SJCRH30 (cell line): ENCODE measurements around the gene KRTCAP2. TPM values are rescaled to one million over a fixed set of nuclear protein-coding genes. Genes with fewer than 3 reads are reported as not detected.

ENCODE experiments used
- total RNA-seq: library from RNA; depleted of rRNA; stranded (reverse); fragments of >200 nt; shearing (Covaris generic); gene quantifications from 2 replicates; pipeline ENCODE4 v1.2.3, GENCODE V29; 2014; rRNA removed

KRTCAP2 gene
- total RNA-seq, 1 experiment from 2014 or later, result 90.9 TPM

Other genes starting within 250 kb of the KRTCAP2 start
- gene PMVK, start 236.6 kb downstream of the KRTCAP2 start, total RNA-seq, result 4.6 and 4.9 TPM in 2 replicates
- gene PBXIP1, start 217.2 kb downstream of the KRTCAP2 start, total RNA-seq, result 40.2 TPM in 2 replicates
- 29.4 and 29.8 TPM in 2 replicates for gene PYGO2, start 211.5 kb downstream of the KRTCAP2 start, total RNA-seq
- 102 and 110 TPM in 2 replicates for gene SHC1, start 202.6 kb downstream of the KRTCAP2 start, total RNA-seq
- 299 and 303 TPM in 2 replicates for gene CKS1B, start 198.6 kb downstream of the KRTCAP2 start, total RNA-seq
- 25.6 and 28.0 TPM in 2 replicates for gene FLAD1, start 190.0 kb downstream of the KRTCAP2 start, total RNA-seq
- not detected in 2 replicates for gene LENEP, start 179.7 kb downstream of the KRTCAP2 start, total RNA-seq
- 4.8 and 5.6 TPM in 2 replicates for gene ZBTB7B, start 170.5 kb downstream of the KRTCAP2 start, total RNA-seq
- not detected in 2 replicates for gene DCST2, start 139.5 kb downstream of the KRTCAP2 start, total RNA-seq
- gene DCST1, start 139.5 kb downstream of the KRTCAP2 start, total RNA-seq, result not detected in 2 replicates
- 16.9 and 18.3 TPM in 2 replicates for gene ADAM15, start 122.0 kb downstream of the KRTCAP2 start, total RNA-seq
- gene EFNA4, start 109.6 kb downstream of the KRTCAP2 start, total RNA-seq, result 15.3 and 17.8 TPM in 2 replicates
- 3.5 and 4.2 TPM in 2 replicates for gene EFNA3, start 94.5 kb downstream of the KRTCAP2 start, total RNA-seq
- gene EFNA1, start 45.4 kb downstream of the KRTCAP2 start, total RNA-seq, result 1.8 and 2.2 TPM in 2 replicates
- 12.9 and 14.8 TPM in 2 replicates for gene SLC50A1, start 37.5 kb downstream of the KRTCAP2 start, total RNA-seq
- 16.1 and 16.8 TPM in 2 replicates for gene DPM3, start 32.8 kb downstream of the KRTCAP2 start, total RNA-seq
- gene TRIM46, start 545 bp upstream of the KRTCAP2 start, total RNA-seq, result 0.79 and 1.0 TPM in 2 replicates
- 4.1 and 4.5 TPM in 2 replicates for gene THBS3, start 34.6 kb upstream of the KRTCAP2 start, total RNA-seq
- 25.2 and 31.7 TPM in 2 replicates for gene MTX1, start 35.4 kb upstream of the KRTCAP2 start, total RNA-seq
- gene ENTREP3, start 82.2 kb upstream of the KRTCAP2 start, total RNA-seq, result 12.1 and 12.7 TPM in 2 replicates
- 42.1 and 43.4 TPM in 2 replicates for gene SCAMP3, start 89.1 kb upstream of the KRTCAP2 start, total RNA-seq
- gene CLK2, start 100.2 kb upstream of the KRTCAP2 start, total RNA-seq, result 29.7 and 43.1 TPM in 2 replicates
- gene HCN3, start 104.2 kb upstream of the KRTCAP2 start, total RNA-seq, result 1.6 and 1.7 TPM in 2 replicates
- 0.04 TPM in 1 of 2 replicates, not detected in the other for gene PKLR, start 128.1 kb upstream of the KRTCAP2 start, total RNA-seq
- gene FDPS, start 135.6 kb upstream of the KRTCAP2 start, total RNA-seq, result 144 and 148 TPM in 2 replicates
- gene RUSC1, start 147.6 kb upstream of the KRTCAP2 start, total RNA-seq, result 18.6 and 21.0 TPM in 2 replicates